Measurements from ENCODE around the gene TMEM175. TPM values are rescaled to one million over a fixed set of nuclear protein-coding genes. Genes with fewer than 3 reads are reported as not detected.

TMEM175 gene
- total RNA-seq, 1 donor, result 8.2 TPM

DNA sequence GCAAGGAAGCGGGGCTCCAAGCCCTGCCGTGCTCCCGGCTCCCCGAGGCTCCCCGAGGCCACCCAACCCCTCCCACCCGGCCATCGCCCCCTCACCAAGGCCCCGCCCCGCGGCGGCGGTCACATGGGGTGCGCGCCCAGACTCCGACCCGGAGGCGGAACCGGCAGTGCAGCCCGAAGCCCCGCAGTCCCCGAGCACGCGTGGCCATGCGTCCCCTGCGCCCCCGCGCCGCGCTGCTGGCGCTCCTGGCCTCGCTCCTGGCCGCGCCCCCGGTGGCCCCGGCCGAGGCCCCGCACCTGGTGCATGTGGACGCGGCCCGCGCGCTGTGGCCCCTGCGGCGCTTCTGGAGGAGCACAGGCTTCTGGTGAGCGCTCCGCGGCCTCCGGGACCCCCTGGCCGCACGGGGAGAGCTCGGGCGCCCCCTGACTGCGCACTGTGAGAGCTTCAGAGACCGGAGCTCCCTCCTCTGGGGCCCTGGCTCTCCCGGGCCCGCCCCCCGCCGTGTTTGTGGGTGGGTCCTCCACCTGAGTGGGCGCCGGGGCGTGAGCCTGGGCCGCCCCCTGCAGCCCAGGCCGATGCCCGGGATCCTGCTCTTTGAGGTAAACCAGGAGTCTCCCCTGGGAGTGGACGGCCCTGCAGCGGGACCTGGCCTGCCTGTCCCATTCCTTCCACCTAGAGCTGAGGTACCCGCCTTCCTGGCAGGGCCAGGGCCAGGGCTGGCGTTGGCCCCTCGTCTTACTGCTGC, 54.8 kb downstream of the TMEM175 start, which contains the start of gene IDUA:
TSS of gene IDUA (plus strand) at position 166 of the 745 bp plus-strand sequence. CDS start at position 207, 41 bp downstream.
- peak; percentile 73 for DNase-seq (ENCODE audit: low read depth)
- peak within 1 kb of the TSS; percentile 75 for H3K4me3 ChIP-seq (ENCODE audit: low read depth, low read length)
- TF ChIP-seq, protein P1, sequence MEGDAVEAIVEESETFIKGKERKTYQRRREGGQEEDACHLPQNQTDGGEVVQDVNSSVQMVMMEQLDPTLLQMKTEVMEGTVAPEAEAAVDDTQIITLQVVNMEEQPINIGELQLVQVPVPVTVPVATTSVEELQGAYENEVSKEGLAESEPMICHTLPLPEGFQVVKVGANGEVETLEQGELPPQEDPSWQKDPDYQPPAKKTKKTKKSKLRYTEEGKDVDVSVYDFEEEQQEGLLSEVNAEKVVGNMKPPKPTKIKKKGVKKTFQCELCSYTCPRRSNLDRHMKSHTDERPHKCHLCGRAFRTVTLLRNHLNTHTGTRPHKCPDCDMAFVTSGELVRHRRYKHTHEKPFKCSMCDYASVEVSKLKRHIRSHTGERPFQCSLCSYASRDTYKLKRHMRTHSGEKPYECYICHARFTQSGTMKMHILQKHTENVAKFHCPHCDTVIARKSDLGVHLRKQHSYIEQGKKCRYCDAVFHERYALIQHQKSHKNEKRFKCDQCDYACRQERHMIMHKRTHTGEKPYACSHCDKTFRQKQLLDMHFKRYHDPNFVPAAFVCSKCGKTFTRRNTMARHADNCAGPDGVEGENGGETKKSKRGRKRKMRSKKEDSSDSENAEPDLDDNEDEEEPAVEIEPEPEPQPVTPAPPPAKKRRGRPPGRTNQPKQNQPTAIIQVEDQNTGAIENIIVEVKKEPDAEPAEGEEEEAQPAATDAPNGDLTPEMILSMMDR (IDR thresholded peaks at IDR 0.05; ENCODE audit: insufficient read depth, low read depth, low read length), result peak; percentile 56

DNA sequence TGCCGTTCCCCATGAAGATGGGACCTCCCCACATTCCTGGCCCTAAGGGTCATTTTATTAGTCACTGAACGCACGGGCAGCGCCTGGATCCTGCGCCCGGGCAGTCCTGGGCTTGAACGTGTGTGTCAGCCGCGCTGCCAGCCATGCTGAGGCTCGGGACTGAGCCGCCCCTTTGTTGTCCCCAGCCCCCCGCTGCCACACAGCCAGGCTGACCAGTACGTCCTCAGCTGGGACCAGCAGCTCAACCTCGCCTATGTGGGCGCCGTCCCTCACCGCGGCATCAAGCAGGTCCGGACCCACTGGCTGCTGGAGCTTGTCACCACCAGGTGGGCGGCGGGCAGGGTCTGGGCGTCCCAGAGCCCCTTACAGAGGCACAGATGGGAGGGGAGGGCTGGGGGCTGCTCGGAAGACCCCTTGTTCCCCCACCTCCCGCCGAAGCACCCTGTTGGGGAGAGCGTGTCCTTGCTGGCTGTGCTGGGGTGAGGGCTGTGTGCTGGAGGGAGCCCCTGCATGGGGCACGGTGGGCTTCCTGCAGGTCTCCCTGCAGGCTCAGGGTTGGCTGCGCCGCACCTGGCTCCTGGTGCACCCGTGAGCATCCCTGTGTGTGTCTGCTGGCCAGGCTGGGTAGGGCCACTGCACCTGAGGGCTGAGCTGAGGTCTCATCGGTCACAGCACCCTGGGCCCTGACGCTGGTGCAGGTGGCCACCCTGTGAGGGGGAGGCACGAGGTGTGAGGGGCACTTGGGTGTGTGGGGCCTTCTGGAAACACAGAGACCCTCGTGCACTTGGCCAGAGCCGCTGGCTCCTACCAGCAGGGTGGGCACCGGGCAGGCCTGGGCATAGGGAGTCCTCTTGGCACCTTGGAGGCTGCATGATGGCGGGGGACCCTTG, 55.6 kb downstream of the TMEM175 start:
- DNase-seq (ENCODE audit: low read depth), result peak; percentile 18
- H3K4me3 ChIP-seq (ENCODE audit: low read depth, low read length), result peak overlapping the region; percentile 75

DNA sequence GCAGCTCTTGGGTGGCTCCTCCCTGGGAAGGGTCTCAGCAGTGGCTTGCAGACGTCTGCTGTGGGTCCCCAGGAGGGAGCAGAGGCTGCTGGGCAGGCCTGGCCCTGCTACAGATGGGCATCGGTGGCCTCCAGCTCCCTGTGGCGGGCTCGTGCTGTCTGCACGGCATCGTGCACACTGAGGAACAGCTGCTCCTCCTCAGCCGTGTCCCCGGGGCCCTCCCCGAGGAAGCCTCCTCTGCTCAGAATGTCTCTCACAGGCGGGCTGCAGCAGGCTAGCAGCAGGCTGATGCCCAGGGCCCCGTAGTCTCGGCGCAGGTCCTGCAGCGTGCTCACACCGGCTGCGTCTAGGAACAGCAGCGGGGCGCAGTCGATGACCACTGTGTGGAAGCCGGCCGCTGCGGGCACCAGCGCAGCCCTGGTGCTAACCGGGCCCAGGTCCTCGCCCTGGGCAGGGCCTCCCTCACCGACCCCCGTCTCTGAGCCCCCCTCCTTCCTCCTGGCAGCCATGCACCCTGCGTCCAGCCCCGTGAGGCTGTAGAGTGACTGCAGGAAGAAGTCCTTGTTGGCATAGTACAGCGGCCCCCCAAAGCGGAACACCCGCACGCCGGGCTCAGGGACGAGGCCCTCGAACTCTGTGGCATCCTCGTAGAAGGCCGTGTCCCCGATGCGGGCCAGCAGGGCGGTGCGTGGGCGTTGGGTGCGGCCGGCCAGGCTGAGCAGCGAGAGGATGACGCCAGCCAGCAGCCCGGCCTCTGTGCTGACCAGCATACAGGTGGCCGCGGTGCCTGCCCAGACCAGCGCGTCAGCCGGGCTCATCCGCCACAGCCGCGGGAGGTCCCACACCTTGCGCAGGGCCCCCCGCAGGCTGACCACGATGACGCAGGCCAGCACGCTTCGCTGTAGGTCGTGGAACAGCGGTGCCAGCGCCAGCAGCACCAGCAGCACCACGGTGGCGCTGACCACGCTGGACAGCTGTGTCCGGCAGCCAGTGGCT, 56.8 kb downstream of the TMEM175 start:
- H3K4me3 ChIP-seq (ENCODE audit: low read depth, low read length), result no peak overlapping the region
- TF ChIP-seq, protein P1 (IDR thresholded peaks at IDR 0.05; ENCODE audit: insufficient read depth, low read depth, low read length), result no peak
- no peak for DNase-seq (ENCODE audit: low read depth)

More for the DNA sequence above, 55.6 kb downstream of the TMEM175 start:
- TF ChIP-seq, protein P1 (IDR thresholded peaks at IDR 0.05; ENCODE audit: insufficient read depth, low read depth, low read length), result no peak

GRCh38 chr4:989722-990471, 57.6 kb downstream of the TMEM175 start:
- H3K4me3 ChIP-seq (ENCODE audit: low read depth, low read length), result no peak overlapping the region
- TF ChIP-seq, protein P1 (IDR thresholded peaks at IDR 0.05; ENCODE audit: insufficient read depth, low read depth, low read length), result no peak
- no peak for DNase-seq (ENCODE audit: low read depth)

DNA sequence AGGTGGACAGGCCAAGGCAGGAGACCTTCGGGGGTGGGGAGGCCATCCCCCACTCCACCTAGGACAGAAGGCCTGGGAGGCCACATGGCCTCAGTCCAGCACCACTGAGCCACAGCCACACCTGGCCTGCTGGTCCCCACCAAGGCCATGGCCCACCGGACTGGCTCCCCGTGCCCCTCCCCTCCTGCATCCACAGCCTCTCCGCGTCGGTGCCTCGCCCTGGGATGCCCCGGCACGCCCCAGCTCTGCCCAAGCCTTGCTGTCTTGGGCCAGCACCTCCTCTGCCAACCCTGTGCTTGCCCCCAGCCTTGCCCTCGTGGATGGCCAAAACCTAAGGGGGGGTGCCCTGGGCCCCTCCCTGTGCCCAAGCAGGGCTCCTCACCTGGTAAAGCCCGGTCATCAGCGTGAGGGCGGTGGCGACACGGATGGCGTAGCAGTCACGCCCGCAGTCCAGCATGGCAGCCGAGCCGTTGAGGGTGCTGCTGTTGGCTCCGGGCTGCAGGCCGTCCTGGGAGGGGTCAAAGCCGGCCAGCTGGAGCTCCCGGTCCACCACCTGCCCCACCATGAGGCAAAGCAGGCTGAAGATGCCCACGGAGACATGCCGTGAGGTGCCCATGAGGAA, 58.6 kb downstream of the TMEM175 start:
- TF ChIP-seq, protein P1 (IDR thresholded peaks at IDR 0.05; ENCODE audit: insufficient read depth, low read depth, low read length), result no peak
- no peak overlapping the region for H3K4me3 ChIP-seq (ENCODE audit: low read depth, low read length)
- DNase-seq (ENCODE audit: low read depth), result no peak

Data from fibroblast of villous mesenchyme (primary cell).